HepG2 (cell line): ENCODE measurements around the gene SMIM9. TPM values are rescaled to one million over a fixed set of nuclear protein-coding genes. Genes with fewer than 3 reads are reported as not detected.

ENCODE experiments used
- polyA plus RNA-seq, 8 experiments: library from polyadenylated mRNA; depleted of rRNA in 3 of 8; stranded (reverse) in 7 of 8; unstranded in 1 of 8; fragments of >200 nt; fragmentation: Illumina TruSeq in 4 of 8; extraction: Trizol in 4 of 8; gene quantifications; 2 replicates each; pipeline versions ENCODE4 v1.2.1 to v1.2.3, GENCODE V29; 2011 to 2016; ENCODE audit warnings: low read depth in 4 of 8, missing spikeins in 1 of 8, mixed read lengths in 1 of 8; ENCODE audit not compliant: insufficient read depth in 1 of 8
- total RNA-seq, 5 experiments: library from RNA; depleted of rRNA; stranded (reverse); fragments of >200 nt; fragmentation: Illumina TruSeq; extraction: Trizol; gene quantifications; 2 replicates each; pipeline ENCODE4 v1.2.3, GENCODE V29; 2016; ENCODE audit warnings: low read depth in 1 of 5

The SMIM9 gene
- total and polyA plus RNA-seq, 2 of the 13 experiments (the other 11 are each of a cell fraction or from before 2014, with no cell fraction given), result not detected

Other genes starting within 250 kb of the SMIM9 start
- gene CTAG1A, start 249.5 kb downstream of the SMIM9 start, total RNA-seq (2016; rRNA removed; fragmentation: Illumina TruSeq; extraction: Trizol), result not detected in 2 replicates
- not detected in 2 replicates for gene CTAG1A, start 249.5 kb downstream of the SMIM9 start, polyA plus RNA-seq (2011; rRNA removed)
- not detected in 2 replicates for gene CTAG1B, start 215.4 kb downstream of the SMIM9 start, total RNA-seq (2016; rRNA removed; fragmentation: Illumina TruSeq; extraction: Trizol)
- gene CTAG1B, start 215.4 kb downstream of the SMIM9 start, polyA plus RNA-seq (2011; rRNA removed), result not detected in 2 replicates
- not detected in 2 replicates for gene CTAG2, start 181.1 kb downstream of the SMIM9 start, total RNA-seq (2016; rRNA removed; fragmentation: Illumina TruSeq; extraction: Trizol)
- gene CTAG2, start 181.1 kb downstream of the SMIM9 start, polyA plus RNA-seq (2011; rRNA removed), result not detected in 2 replicates
- not detected in 2 replicates for gene GAB3, start 83.6 kb downstream of the SMIM9 start, total RNA-seq (2016; rRNA removed; fragmentation: Illumina TruSeq; extraction: Trizol)
- gene GAB3, start 83.6 kb downstream of the SMIM9 start, polyA plus RNA-seq (2011; rRNA removed), result 0.01 TPM in 1 of 2 replicates, not detected in the other
- gene DKC1, start 71.8 kb downstream of the SMIM9 start, total RNA-seq (2016; rRNA removed; fragmentation: Illumina TruSeq; extraction: Trizol), result 102 and 150 TPM in 2 replicates
- gene DKC1, start 71.8 kb downstream of the SMIM9 start, polyA plus RNA-seq (2011; rRNA removed), result 45.4 and 61.6 TPM in 2 replicates
- 8.1 and 9.4 TPM in 2 replicates for gene MPP1, start 29.2 kb downstream of the SMIM9 start, total RNA-seq (2016; rRNA removed; fragmentation: Illumina TruSeq; extraction: Trizol)
- gene MPP1, start 29.2 kb downstream of the SMIM9 start, polyA plus RNA-seq (2011; rRNA removed), result 7.0 and 7.8 TPM in 2 replicates
- gene F8A1, start 51.7 kb upstream of the SMIM9 start, total RNA-seq (2016; rRNA removed; fragmentation: Illumina TruSeq; extraction: Trizol), result 5.0 and 5.4 TPM in 2 replicates
- 3.6 and 3.9 TPM in 2 replicates for gene F8A1, start 51.7 kb upstream of the SMIM9 start, polyA plus RNA-seq (2011; rRNA removed)
- 0.21 and 0.29 TPM in 2 replicates for gene F8, start 188.1 kb upstream of the SMIM9 start, total RNA-seq (2016; rRNA removed; fragmentation: Illumina TruSeq; extraction: Trizol)
- gene F8, start 188.1 kb upstream of the SMIM9 start, polyA plus RNA-seq (2011; rRNA removed), result 0.37 and 0.61 TPM in 2 replicates
- gene FUNDC2, start 192.2 kb upstream of the SMIM9 start, total RNA-seq (2016; rRNA removed; fragmentation: Illumina TruSeq; extraction: Trizol), result 65.3 and 81.6 TPM in 2 replicates
- 92.9 and 109 TPM in 2 replicates for gene FUNDC2, start 192.2 kb upstream of the SMIM9 start, polyA plus RNA-seq (2011; rRNA removed)
- 5.2 and 5.6 TPM in 2 replicates for gene CMC4, start 236.5 kb upstream of the SMIM9 start, total RNA-seq (2016; rRNA removed; fragmentation: Illumina TruSeq; extraction: Trizol)
- gene CMC4, start 236.5 kb upstream of the SMIM9 start, polyA plus RNA-seq (2011; rRNA removed), result 8.3 and 11.5 TPM in 2 replicates
- 13.6 and 18.9 TPM in 2 replicates for gene MTCP1, start 236.5 kb upstream of the SMIM9 start, total RNA-seq (2016; rRNA removed; fragmentation: Illumina TruSeq; extraction: Trizol)
- gene MTCP1, start 236.5 kb upstream of the SMIM9 start, polyA plus RNA-seq (2011; rRNA removed), result 5.1 and 6.1 TPM in 2 replicates
- 24.3 and 44.2 TPM in 2 replicates for gene BRCC3, start 236.8 kb upstream of the SMIM9 start, total RNA-seq (2016; rRNA removed; fragmentation: Illumina TruSeq; extraction: Trizol)
- 16.1 and 19.8 TPM in 2 replicates for gene BRCC3, start 236.8 kb upstream of the SMIM9 start, polyA plus RNA-seq (2011; rRNA removed)